Panc1 (cell line): ENCODE measurements around the gene CREB5.

Experiments
- CTCF ChIP-seq: fragments of 450-650 bp; IDR thresholded peaks from 2 replicates; pipeline ENCODE4 v1.5.1; 2017; ENCODE audit warnings: mild to moderate bottlenecking
- POLR2AphosphoS5 ChIP-seq: IDR thresholded peaks from 2 replicates; pipeline ENCODE4 v1.6.1; 2012; ENCODE audit warnings: mild to moderate bottlenecking, low read depth, low read length, moderate library complexity
- REST ChIP-seq, 2 experiments: IDR thresholded peaks; 2 replicates each; pipeline ENCODE4 v1.6.1; 2011 to 2012; ENCODE audit warnings: low read depth in 2 of 2, control low read depth in 1 of 2, low read length in 1 of 2, mild to moderate bottlenecking in 1 of 2, moderate library complexity in 1 of 2; ENCODE audit not compliant: insufficient read depth in 1 of 2
- SIN3A ChIP-seq: IDR thresholded peaks from 2 replicates; pipeline ENCODE4 v1.6.1; 2012; ENCODE audit warnings: low read depth, mild to moderate bottlenecking, low read length, moderate library complexity, borderline replicate concordance; ENCODE audit not compliant: insufficient read depth
- TCF7L2 ChIP-seq: IDR thresholded peaks from 2 replicates; pipeline ENCODE4 v1.6.1; 2011; ENCODE audit warnings: mild to moderate bottlenecking, low read depth, low read length, inconsistent platforms

GRCh38 chr7:28591725-28592349, 179.5 kb downstream of the CREB5 start:
- TF ChIP-seq POLR2AphosphoS5 (no peak), CTCF (no peak), REST (IDR thresholded peaks at IDR 0.05; ENCODE audit: insufficient read depth in 1 of 2, low read depth in 2 of 2, low read length in 1 of 2) (no peak), TCF7L2 (no peak), SIN3A (no peak)
